OCI-LY3 (cell line): ENCODE results near the gene OXLD1.

Experiments
- H2AFZ ChIP-seq: fragments of 200-600, 300-600 bp; shearing (Covaris generic); 2 replicates; pipeline ENCODE4 v1.6.0; 2014; ENCODE audit warnings: antibody characterized with exemption, low read depth, low read length
- H3K27ac ChIP-seq: fragments of 200-600, 300-600 bp; sonication (generic); 2 replicates; pipeline ENCODE4 v1.5.1; 2014; ENCODE audit warnings: mild to moderate bottlenecking, low read length, moderate library complexity, mixed read lengths
- H3K27me3 ChIP-seq: fragments of 200-600, 300-600 bp; sonication (generic); 2 replicates; pipeline ENCODE4 v1.6.1; 2014; ENCODE audit warnings: low read depth, low read length, mixed read lengths
- H3K36me3 ChIP-seq: fragments of 200-600, 300-600 bp; sonication (generic); replicated peaks from 2 replicates; pipeline ENCODE3; 2014; ENCODE audit warnings: low read depth, low read length, mixed read lengths
- H3K4me1 ChIP-seq: fragments of 300-600, 200-600 bp; sonication (generic); 2 replicates; pipeline ENCODE4 v1.6.1; 2014; ENCODE audit warnings: low read length, mixed read lengths
- H3K4me2 ChIP-seq: fragments of 200-600, 300-600 bp; sonication (generic); 2 replicates; pipeline ENCODE4 v1.6.1; 2014; ENCODE audit warnings: low read length, mixed read lengths
- H3K4me3 ChIP-seq: fragments of 300-600, 200-600 bp; sonication (generic); 2 replicates; pipeline ENCODE4 v1.5.1; 2014; ENCODE audit warnings: antibody characterized with exemption, mild to moderate bottlenecking, low read length, moderate library complexity
- H3K79me2 ChIP-seq: fragments of 300-600, 200-600 bp; shearing (Covaris generic); 2 replicates; pipeline ENCODE4 v1.6.1; 2014; ENCODE audit warnings: mild to moderate bottlenecking, low read length, mixed read lengths
- H3K9ac ChIP-seq: fragments of 300-600, 200-600 bp; shearing (Covaris generic); 2 replicates; pipeline ENCODE4 v1.6.0; 2014; ENCODE audit warnings: mild to moderate bottlenecking, low read length, moderate library complexity
- H3K9me3 ChIP-seq: fragments of 200-600, 300-600 bp; shearing (Covaris generic); 2 replicates; pipeline ENCODE4 v1.6.1; 2014; ENCODE audit warnings: low read length, mixed read lengths; ENCODE audit not compliant: insufficient read depth
- H4K20me1 ChIP-seq: fragments of 200-600, 300-600 bp; sonication (generic); 2 replicates; pipeline ENCODE4 v1.6.1; 2016; ENCODE audit warnings: low read length, mixed read lengths; ENCODE audit not compliant: insufficient read depth
- CTCF ChIP-seq: fragments of 200-600, 300-600 bp; sonication (generic); IDR thresholded peaks from 2 replicates; pipeline ENCODE4 v1.5.1; 2014; ENCODE audit warnings: antibody characterized with exemption, low read length, low read depth
- EZH2phosphoT487 ChIP-seq: fragments of 200-600 bp; shearing (Covaris generic); IDR thresholded peaks from 2 replicates; pipeline ENCODE4 v1.6.1; 2018; ENCODE audit warnings: antibody characterized with exemption, mixed run types, low read depth

The OXLD1 gene

GRCh38 chr17:81691608-81692007 is 25.2 kb upstream of the OXLD1 start:
- TF ChIP-seq CTCF (no peak), EZH2phosphoT487 (no peak)
- H3K9me3 ChIP-seq: no peaks in the 10 kb centered on the region
- H3K9ac ChIP-seq: no peak overlapping the region
- no peaks in the 10 kb centered on the region for H3K4me1 ChIP-seq
- no peak overlapping the region for H3K4me2 ChIP-seq
- H4K20me1 ChIP-seq: no peaks in the 10 kb centered on the region
- peaks cover 3% of the 10 kb centered on the region; the same call in 1 of the 2 replicates for H3K79me2 ChIP-seq
- H3K27me3 ChIP-seq: no peaks in the 10 kb centered on the region
- H2AFZ ChIP-seq: no peak overlapping the region
- no peak overlapping the region for H3K27ac ChIP-seq
- no peak overlapping the region for H3K4me3 ChIP-seq
- peaks cover 15% of the 10 kb centered on the region for H3K36me3 ChIP-seq

GRCh38 chr17:81691196-81691595 is 24.8 kb upstream of the OXLD1 start:
- no peaks in the 10 kb centered on the region for H3K4me1 ChIP-seq
- peaks cover 16% of the 10 kb centered on the region for H3K36me3 ChIP-seq
- peaks cover 7% of the 10 kb centered on the region for H3K79me2 ChIP-seq
- no peaks in the 10 kb centered on the region for H3K9me3 ChIP-seq
- H4K20me1 ChIP-seq: no peaks in the 10 kb centered on the region
- H2AFZ ChIP-seq: no peak overlapping the region
- H3K27me3 ChIP-seq: no peaks in the 10 kb centered on the region
- no peak overlapping the region for H3K4me3 ChIP-seq
- H3K9ac ChIP-seq: no peak overlapping the region
- no peak for TF ChIP-seq EZH2phosphoT487
- TF ChIP-seq CTCF: no peak
- no peak overlapping the region for H3K27ac ChIP-seq
- H3K4me2 ChIP-seq: no peak overlapping the region

GRCh38 chr17:81690549-81690948 is 24.1 kb upstream of the OXLD1 start:
- no peaks in the 10 kb centered on the region for H3K27me3 ChIP-seq
- no peak overlapping the region for H3K4me3 ChIP-seq
- no peaks in the 10 kb centered on the region for H3K9me3 ChIP-seq
- peaks cover 17% of the 10 kb centered on the region for H3K36me3 ChIP-seq
- H3K9ac ChIP-seq: no peak overlapping the region
- peaks cover 14% of the 10 kb centered on the region for H3K79me2 ChIP-seq
- H3K4me1 ChIP-seq: peaks cover 2% of the 10 kb centered on the region; the same call in 1 of the 2 replicates
- no peak overlapping the region for H3K27ac ChIP-seq
- H4K20me1 ChIP-seq: 0 out of 2 replicates have a peak, but pooled peaks cover under 1% of the 10 kb centered on the region
- H3K4me2 ChIP-seq: no peak overlapping the region
- no peak overlapping the region for H2AFZ ChIP-seq
- TF ChIP-seq EZH2phosphoT487 (no peak), CTCF (no peak)

- no peaks in the 10 kb centered on the region for H3K27me3 ChIP-seq
- no peak for TF ChIP-seq EZH2phosphoT487
- TF ChIP-seq CTCF: no peak
- H3K9ac ChIP-seq: no peak overlapping the region
- H3K79me2 ChIP-seq: peaks cover 19% of the 10 kb centered on the region
- H4K20me1 ChIP-seq: 0 out of 2 replicates have a peak, but pooled peaks cover 6% of the 10 kb centered on the region
- no peak overlapping the region for H3K27ac ChIP-seq
- no peak overlapping the region for H3K4me2 ChIP-seq
- H3K36me3 ChIP-seq: peaks cover 21% of the 10 kb centered on the region
- no peak overlapping the region for H3K4me3 ChIP-seq
- no peak overlapping the region for H2AFZ ChIP-seq
- peaks cover 6% of the 10 kb centered on the region for H3K4me1 ChIP-seq
- H3K9me3 ChIP-seq: no peaks in the 10 kb centered on the region
Measured at GRCh38 chr17:81690066-81690465, 23.7 kb upstream of the OXLD1 start.
